Amniotic stem cell (primary cell): ENCODE data around the gene C22orf23.

Source experiments
- DNase-seq: peaks from one replicate; lab custom pipeline; 2025; lab: John Stamatoyannopoulos, UW

The C22orf23 gene

GRCh38 chr22:37925330-37925729 is 28.1 kb downstream of the C22orf23 start:
- no peak for DNase-seq

- no peak for DNase-seq
Measured at GRCh38 chr22:37924386-37925065, 28.9 kb downstream of the C22orf23 start.

GRCh38 chr22:37923927-37924326 is 29.5 kb downstream of the C22orf23 start:
- DNase-seq, result no peak

GRCh38 chr22:37922191-37922590 is 31.2 kb downstream of the C22orf23 start:
- DNase-seq, result no peak

GRCh38 chr22:37920126-37920525 is 33.3 kb downstream of the C22orf23 start:
- DNase-seq, result no peak

GRCh38 chr22:37918580-37919270 is 34.7 kb downstream of the C22orf23 start:
- no peak for DNase-seq

- DNase-seq, result no peak
Measured at GRCh38 chr22:37917874-37918548, 35.4 kb downstream of the C22orf23 start.

GRCh38 chr22:37916311-37916710 is 37.1 kb downstream of the C22orf23 start:
- DNase-seq, result no peak

GRCh38 chr22:37913233-37913721 is 40.1 kb downstream of the C22orf23 start:
- no peak for DNase-seq

- DNase-seq, result no peak
Measured at GRCh38 chr22:37912171-37912570, 41.2 kb downstream of the C22orf23 start.

GRCh38 chr22:37911697-37912096 is 41.7 kb downstream of the C22orf23 start:
- DNase-seq, result no peak

- no peak for DNase-seq
Measured at GRCh38 chr22:37910890-37911672, 42.3 kb downstream of the C22orf23 start.

- no peak for DNase-seq
Measured at GRCh38 chr22:37909766-37910165, 43.6 kb downstream of the C22orf23 start.

- no peak for DNase-seq
Measured at GRCh38 chr22:37907036-37907954, 46.1 kb downstream of the C22orf23 start.

GRCh38 chr22:37906364-37907008 is 46.9 kb downstream of the C22orf23 start:
- DNase-seq, result no peak

- peak; percentile 40 for DNase-seq
Measured at GRCh38 chr22:37905534-37906363, 47.7 kb downstream of the C22orf23 start, which contains the start of gene MICALL1. Gene MICALL1 (plus strand): TSS chr22:37906297. CDS start chr22:37906423, 126 bp downstream.

GRCh38 chr22:37904572-37905533 is 48.5 kb downstream of the C22orf23 start:
- peak; percentile 94 for DNase-seq
